GOT3 (cell line): ENCODE results near the gene MRPL11.
"Not testable (repeated sequence)": the region's sequence is repeated elsewhere in the genome, so short reads cannot be mapped to it uniquely, and the experiment has no call there.

Experiments
- DNase-seq: peaks from one replicate; lab custom pipeline; 2025; ENCODE audit warnings: mixed read lengths; lab: John Stamatoyannopoulos, UW

The MRPL11 gene

DNA sequence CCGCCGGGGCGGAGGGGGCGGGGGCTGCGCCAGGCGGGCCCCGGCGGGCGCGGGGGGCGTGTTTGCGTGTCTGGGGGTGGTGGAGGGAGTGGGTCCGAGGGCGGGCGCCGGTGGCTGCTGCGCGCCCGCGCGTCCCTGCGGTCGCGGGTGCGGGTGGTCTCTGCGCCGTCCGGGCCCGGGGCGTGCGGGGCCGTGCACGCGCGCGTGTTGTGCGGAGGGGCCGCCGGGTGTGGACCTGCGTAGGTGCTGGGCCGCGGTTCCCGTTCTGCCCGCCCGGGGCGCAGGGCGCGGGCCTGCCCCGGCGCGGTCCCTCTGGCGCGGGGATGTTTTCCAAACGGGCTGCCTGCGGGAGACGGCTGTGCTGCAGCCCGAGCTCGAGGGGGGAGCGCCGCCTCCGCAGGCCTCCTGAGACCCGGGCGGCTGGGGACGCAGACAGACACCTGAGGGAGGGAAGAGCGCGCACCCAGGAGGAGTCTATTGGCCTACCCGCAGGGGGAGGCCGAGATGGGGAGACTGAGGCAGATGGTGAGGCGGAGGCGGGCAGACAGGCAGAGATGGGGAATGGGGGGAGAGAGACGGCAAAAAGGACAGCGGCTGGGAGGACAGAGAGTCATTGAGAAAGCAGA, 28.5 kb upstream of the MRPL11 start:
- DNase-seq, result peak; percentile 67

DNA sequence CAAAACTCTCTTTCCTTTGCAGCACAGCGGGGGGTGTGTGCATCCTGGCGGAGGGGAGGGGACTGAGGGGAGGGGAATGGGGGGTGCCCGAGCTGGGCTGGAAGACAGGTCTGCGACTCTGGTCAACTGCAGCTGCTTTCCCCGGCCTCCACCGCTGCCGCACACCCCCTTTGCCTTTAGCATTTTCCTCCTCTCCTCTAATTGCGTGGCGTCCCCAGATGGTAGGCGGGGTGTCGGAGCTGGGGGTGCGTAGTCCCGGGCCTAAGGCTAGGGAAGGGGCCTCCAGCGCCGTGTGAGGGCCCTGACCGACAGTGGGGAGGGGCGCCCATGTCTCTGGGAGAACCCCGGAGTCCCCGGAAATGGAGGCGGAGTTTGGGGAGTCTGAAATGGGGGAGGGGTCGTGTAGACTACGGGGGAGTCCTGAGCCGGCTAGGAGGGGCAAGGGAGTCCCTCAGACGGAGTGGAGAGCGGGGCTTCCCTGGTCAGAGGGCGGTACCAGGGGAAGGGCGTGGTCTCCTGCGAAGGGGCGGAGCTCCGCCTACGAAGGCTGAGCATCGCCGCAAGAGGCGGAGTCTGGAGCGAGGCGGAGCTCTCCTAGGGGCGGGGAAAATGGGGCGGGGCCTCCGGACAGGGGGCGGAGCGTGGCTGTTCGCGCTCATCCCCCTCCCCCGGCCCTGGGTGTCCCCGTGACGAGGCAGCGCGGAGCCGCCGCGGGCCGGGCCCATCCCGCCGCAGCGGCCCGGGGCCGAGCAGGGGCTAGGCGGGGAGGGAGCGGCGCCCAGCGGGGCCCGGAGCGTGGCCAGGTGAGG, 27.8 kb upstream of the MRPL11 start, which contains the start of gene PELI3:
TSS of gene PELI3 (plus strand) at position 681 of the 809 bp plus-strand sequence. CDS start 1,224 bp downstream, outside the sequence.
- peak; percentile 71 for DNase-seq

DNA sequence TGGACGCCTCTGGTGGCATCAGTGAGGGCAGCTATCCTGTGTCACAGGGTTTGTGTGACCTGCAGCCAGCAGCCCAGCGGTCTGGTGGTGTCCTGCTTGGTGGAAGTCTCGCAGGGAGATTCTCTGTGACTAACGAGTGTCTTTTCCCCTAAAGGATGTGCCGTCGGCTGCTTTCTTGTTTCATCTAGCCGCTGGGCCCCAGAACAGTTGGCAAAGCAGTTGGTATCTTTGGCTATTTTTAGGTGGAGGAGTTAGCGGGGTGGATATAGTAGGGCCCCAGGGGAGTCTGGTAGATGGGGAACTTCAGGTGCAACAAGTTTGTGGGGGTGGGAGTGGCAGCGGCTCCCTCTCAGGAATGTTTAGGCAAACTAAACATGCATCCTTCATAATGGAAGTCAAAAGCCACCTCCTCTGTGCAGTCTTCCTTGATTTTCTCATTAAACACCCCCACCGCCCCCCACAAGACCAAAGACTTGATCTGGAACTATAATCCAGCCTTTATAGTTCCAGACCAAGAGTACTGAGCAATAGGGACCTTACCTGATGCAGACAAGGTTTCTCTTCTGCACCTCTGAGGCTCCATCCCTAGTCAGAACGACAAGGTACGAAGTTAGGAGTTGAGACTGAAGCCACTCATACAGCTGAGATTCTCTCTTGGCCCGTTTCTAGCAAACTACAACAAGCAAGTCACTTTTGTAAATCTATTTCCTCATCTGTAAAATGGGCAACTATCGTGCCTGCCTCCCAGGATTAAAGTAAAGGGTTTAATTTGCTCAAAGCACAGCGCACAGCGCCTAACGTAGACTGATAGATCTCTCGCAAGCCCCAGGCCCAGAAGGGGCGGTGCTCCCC, 27.0 kb upstream of the MRPL11 start:
- DNase-seq, result no peak

DNA sequence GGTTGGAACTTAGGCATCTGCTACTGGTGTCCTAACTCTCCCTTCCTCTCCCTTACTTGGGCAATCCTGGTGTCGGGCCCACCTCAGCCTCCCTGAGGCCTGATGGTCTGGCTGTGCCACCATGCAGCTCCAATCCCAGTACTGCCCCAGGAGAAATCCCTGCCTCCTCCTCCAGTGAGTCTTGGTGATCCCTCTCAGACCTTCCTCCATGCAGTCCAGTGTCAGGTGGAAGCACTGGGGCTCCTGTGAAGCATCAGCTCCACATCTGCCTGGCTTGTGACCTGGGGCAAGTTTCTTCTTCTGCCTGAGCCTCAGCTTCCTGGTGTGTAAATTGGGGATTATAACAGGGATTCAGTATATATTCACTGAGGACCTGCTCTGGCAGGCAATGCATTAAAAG, 26.3 kb upstream of the MRPL11 start:
- DNase-seq, result no peak

DNA sequence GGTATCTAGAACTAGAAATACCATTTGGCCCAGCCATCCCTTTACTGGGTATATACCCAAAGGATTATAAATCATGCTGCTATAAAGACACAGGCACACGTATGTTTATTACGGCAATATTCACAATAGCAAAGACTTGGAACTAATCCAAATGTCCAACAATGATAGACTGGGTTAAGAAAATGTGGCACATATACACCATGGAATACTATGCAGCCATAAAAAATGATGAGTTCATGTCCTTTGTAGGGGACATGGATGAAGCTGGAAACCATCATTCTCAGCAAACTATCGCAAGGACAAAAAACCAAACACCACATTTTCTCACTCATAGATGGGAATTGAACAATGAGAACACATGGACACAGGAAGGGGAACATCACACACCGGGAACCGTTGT, 25.5 kb upstream of the MRPL11 start:
- not testable (repeated sequence) for DNase-seq

DNA sequence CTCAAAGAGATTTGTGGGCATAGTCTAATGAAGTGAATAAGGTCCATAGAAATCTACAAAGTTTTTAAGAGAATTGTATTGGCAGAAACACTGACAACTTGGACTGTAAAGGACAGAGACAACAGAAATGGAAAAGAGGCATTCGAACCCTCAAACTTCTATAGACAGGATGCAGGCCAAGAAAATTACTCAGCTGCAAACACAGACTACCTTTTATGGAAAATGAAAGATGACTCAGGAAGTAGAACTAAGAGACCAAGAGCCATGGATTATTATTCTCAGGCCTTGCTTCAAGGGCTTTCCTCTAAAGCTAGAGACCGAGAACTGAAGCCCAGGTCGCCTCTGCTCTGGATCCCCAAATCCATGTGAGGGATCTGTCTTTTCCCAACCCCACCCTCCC, 24.3 kb upstream of the MRPL11 start:
- no peak for DNase-seq

DNA sequence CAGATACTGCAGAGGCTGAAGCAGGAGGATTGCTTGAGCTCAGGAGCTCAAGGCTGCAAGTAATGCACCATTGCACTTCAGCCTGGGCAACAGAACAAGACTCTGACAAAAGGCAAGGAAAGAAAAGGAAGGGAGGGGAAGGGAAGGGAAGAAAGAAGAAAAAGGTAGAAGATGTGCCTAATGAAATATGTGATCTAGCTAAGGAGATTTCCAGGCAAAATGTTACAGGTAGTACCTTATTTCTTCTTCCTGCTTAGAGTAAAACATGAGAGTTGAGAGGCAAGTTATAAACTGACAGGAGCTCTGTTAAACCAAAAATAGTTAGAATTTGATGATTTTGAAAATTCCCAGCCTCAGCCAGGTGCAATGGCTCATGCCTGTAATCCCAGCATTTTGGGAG, 23.4 kb upstream of the MRPL11 start:
- no peak for DNase-seq

DNA sequence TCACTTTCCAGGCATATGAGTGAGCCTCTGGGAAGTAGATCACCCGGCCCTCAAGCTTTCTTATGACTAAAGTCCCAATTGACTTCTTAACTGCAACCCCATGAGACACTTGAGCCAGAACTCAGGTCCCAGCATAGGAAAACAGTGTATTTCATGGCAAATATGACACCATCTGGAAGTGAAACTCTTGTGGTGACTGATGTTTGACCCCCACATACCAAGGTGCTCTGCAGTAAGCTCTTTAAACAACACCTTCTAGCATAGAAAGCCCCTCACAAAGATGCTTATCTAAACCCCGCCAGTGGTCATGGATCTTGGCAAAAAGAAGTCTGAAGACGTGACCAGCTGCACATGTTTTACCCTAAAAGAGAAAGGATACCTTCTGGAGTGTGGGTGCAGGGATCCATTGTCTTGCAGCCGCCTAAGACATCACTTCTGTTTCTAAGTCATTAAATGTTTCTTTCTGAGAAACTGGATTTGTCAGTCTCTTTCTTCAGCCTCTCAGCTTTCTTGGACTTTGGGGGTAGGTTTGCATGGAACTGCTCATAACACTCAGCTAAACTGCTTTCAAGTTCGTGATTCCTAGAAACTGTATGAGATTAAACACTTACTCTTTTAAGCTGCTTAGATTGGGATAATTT, 20.6 kb upstream of the MRPL11 start:
- DNase-seq, result no peak

DNA sequence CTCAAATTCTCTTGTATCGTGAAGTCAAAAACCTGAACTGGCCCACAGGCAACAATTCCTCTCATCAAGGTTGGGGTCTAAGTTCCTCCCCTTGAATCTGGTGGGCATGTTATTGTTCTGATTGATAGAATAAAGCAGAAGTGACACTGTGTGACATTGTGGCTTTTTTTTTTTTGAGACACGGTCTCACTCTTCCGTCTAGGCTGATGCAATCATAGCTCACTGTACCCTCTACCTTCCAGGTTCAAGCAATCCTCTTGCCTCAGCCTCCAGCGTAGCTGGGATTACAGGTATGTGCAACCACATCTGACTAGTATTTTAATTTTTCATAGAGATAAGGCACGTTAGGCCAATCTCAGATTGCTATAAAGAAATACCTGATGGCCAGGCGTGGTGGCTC, 19.2 kb upstream of the MRPL11 start:
- no peak for DNase-seq

DNA sequence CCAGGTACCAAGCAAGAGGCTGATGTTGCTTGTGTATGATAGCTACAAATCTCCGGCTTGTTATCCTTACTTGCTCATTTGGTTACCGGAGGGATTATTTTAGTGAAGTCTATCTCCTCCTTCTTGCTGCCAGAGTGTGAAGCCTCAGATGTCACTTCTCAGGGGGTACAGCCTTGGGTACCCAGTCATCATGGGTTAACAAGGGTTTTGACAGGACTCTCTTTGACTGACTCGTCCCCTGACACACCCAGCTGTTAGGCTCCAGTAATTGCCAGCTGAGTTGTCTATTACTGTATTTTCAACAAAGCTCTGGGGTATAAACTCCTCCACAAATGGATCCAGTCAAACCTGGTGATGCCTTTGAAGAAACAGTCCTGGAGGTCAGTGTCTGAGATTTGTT, 16.2 kb upstream of the MRPL11 start:
- DNase-seq, result no peak

DNA sequence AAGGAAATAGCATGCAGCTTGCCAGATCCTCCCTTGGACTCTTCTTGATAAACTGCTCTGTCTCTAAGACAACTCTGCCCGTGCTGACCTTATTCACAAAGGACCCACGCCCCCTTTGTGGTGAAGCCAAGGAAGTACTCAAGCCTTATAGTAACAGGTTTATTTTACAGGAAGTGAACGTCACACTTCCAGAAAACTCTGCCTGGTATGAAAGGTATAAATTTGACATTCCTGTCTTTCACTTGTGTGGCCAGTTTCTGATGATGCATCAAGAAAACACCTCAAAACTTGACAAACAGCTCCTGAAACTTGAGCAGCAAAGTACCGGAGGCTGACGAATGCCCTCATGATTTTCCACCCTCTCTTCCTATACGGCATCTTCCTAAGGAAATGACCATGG, 15.6 kb upstream of the MRPL11 start:
- no peak for DNase-seq

DNA sequence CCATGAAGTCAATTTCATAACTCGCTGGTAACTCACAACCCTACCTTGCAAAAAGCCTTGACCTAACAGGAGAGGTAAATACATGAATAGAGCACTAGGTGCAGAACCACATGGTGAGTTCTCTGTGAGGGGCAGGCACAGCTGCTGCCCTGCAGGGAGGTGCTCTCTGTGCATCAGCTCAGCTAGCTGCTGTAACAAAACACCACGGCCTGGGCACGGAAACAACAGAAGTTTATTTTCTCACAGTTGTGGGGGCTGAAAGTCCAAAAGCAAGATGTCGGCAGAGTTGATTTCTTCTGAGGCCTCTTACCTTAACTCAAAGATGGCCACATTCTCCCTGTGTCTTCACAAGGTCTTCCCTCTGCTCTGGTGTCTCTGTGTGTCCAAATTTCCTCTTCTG, 13.0 kb upstream of the MRPL11 start:
- no peak for DNase-seq

DNA sequence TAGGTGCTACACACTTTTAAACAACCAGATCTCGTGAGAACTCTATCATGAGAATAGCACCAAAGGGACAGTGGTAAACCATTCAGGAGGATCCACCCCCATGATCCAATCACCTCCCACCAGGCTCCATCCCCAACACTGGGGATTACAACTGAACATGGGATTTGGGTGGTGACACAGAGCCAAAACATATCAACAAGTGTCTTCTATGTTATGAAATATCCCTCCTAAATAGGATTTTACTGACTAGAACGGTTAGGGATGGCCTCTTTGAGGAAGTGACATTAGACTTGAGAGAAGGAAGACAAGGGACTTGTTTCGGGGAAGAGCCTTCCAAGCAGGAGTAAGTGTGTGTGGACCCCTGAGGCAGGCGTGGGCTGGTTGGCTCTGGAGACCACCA, 11.9 kb upstream of the MRPL11 start:
- DNase-seq, result no peak

DNA sequence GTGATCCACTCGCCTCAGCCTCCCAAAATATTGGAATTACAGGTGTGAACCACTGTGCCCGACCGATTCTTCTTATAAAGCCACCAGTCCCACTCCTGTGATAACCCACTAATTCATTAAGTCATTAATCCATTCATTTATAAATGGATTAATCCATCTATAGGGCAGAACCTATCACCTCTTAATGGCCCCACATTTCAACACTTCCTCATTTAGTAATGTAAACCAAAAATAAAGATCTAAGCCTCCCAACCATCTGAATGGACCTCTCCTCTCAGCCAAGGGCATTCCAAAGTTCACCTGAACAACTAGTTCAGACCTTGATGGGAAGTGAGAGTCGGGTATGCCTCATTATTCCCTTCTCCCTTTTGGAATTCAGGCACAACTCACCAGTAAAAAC, 9.9 kb upstream of the MRPL11 start:
- DNase-seq, result no peak

DNA sequence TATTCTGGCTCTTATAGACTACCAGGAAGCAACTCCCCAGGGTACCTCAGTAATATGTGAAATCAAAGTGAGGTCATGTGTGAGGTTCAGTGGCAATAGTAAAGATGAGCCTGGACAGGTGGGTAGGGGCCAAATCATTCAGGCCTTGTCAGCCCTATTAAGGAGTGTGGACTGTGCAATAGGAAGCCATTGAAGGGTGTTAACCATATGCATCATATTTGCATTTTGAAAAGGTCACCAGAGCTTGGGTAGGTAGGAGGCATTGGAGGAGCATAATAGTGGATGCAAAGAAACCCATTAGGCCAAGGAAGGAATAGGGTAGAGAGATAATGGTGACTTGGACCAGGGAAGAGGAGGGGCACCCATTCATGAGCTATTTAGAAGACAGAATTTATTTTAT, 8.4 kb upstream of the MRPL11 start:
- DNase-seq, result no peak

DNA sequence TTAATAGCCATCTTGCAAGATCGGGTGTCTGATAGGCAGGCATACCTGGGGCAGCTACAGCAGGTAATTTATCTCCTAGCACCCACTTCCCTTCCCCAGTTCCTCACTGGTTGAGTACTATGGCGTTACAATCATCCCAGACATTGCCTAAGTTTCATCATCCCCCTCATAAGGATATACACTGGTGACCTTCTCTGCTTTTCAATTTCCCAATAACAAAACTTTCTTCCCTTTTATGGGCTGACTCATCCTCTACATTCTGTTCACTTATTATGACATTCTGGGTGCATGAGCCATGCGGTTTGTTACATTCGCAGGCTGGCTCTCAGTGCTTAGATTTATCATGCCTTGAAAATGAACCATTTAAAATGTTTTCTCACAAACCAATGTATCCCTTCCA, 5.0 kb upstream of the MRPL11 start:
- no peak for DNase-seq

DNA sequence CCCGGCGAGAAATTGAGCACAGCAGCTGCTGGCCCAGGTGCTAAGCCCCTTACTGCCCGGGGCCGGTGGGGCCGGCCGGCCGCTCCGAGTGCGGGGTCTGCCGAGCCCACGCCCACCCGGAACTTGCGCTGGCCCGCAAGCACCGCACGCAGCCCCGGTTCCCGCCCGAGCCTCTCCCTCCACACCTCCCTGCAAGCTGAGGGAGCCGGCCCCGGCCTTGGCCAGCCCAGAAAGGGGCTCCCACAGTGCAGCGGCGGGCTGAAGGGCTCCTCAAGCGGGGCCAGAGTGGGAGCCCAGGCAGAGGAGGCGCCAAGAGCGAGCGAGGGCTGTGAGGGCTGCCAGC, 2.3 kb upstream of the MRPL11 start:
- not testable (repeated sequence) for DNase-seq

DNA sequence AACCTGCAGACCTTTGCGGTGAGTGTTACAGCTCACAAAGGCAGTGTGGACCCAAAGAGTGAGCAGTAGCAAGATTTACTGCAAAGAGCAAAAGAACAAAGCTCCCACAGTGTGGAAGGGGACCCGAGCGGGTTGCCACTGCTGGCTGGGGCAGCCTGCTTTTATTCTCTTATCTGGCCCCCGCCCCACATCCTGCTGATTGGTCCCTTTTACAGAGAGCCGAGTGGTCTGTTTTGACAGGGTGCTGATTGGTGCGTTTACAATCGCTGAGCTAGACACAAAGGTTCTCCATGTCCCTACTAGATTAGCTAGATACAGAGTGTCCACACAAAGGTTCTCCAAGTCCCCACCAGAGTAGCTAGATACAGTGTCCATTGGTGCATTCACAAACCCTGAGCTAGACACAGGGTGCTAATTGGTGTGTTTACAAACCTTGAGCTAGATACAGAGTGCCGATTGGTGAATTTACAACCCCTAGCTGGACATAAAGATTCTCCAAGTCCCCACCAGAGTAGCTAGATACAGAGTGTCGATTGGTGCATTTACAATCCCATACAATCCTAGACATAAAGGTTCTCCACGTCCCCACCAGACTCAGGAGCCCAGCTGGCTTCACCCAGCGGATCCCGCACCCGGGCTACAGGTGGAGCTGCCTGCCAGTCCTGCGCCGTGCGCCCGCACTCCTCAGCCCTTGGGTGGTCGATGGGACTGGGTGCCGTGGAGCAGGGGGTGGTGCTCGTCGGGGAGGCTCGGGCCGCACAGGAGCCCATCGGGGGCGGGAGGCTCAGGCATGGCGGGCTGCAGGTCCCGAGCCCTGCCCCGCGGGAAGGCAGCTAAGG, 1.7 kb upstream of the MRPL11 start:
- DNase-seq, result not testable (repeated sequence)

DNA sequence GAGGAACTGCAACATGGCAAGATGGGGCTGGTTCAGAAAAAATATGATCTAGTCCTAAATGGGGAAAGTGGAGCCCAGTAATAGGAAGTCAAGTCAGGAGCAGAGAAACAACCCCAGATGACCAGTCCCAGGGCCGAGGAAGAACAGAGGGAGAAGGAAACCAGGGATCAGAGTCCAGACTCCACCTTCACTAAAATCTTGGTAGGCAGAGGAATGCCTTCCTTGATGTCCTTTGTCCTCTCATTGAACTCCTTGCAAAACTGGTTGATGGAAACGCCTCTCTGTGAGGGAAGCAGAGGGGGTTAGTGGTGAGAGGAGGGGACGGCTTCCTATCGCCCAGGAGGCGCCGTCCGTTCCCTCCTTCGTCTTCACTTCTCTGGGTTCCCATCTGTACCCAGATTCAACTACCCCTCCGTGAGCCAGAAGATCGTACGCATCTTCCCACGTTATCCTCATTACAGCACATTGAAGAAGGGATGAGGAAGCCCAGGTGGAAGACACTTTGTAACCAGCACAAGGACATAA, 607 bp downstream of the MRPL11 start:
- no peak for DNase-seq

DNA sequence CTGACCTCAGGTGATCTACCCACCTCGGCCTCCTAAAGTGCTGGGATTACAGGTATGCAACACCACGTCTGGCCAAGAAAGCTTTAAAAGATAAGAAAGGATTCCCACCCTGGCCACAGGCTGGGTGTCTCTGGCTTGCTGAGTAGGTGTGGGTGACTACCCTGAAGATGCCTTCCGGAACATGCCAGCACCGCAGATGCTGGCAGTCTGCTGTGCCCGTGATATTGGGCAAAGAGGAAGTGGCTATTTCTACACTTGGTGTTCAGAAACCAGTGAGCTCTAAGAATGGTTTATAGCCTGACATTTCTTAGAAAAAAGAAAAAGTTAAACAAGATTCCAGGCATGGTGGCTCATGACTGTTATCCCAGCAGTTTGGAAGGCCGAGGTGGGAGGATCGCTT, 6.1 kb downstream of the MRPL11 start:
- DNase-seq, result no peak

DNA sequence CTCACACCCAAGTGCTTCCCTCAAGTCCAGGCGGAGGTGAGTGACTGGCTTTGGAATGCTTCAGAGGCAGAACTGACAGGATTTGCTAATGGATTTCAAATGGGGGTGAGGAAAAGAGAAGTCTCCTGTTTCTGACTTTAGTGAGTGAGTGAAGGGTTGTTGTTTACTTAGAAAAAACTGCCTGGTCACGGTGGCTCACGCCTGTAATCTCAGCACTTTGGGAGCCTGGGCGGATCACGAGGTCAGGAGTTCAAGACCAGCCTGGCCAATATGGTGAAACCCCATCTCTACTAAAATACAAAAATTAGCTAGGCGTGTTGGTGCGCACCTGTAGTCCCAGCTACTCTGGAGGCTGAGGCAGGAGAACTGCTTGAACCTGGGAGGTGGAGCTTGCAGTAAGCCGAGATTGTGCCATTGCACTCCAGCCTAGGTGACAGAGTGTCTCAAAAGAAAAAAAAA, 6.7 kb downstream of the MRPL11 start:
- DNase-seq, result not testable (repeated sequence)
